HepG2 (cell line): ENCODE results near the gene PCNX4. TPM values are rescaled to one million over a fixed set of nuclear protein-coding genes. Genes with fewer than 3 reads are reported as not detected.

Source experiments
- HDAC2 ChIP-seq: sonication (generic); formaldehyde crosslinking; IDR thresholded peaks from 2 replicates; pipeline ENCODE4 v1.4.0; 2020; ENCODE audit warnings: missing genetic modification reagents
- HMG20A ChIP-seq: IDR thresholded peaks from 2 replicates; pipeline ENCODE4 v1.6.1; 2016; ENCODE audit warnings: borderline replicate concordance
- IRX3 ChIP-seq: sonication (generic); formaldehyde crosslinking; IDR thresholded peaks from 2 replicates; pipeline ENCODE4 v1.8.1; 2023; ENCODE audit warnings: mild to moderate bottlenecking, low read depth, missing genetic modification reagents, borderline replicate concordance
- NFATC3 ChIP-seq: sonication (generic); formaldehyde crosslinking; IDR thresholded peaks from 2 replicates; pipeline ENCODE4 v1.5.1; 2020; ENCODE audit warnings: mild to moderate bottlenecking, missing genetic modification reagents
- NFE2 ChIP-seq: sonication (generic); formaldehyde crosslinking; IDR thresholded peaks from 2 replicates; pipeline ENCODE4 v1.4.0; 2020; ENCODE audit warnings: missing genetic modification reagents
- RARG ChIP-seq: sonication (generic); formaldehyde crosslinking; IDR thresholded peaks from 2 replicates; pipeline ENCODE4 v1.4.0; 2020; ENCODE audit warnings: low read depth, mild to moderate bottlenecking, missing genetic modification reagents
- ZKSCAN1 ChIP-seq: fragments of 150-350 bp; IDR thresholded peaks from 2 replicates; pipeline ENCODE4 v1.6.1; 2014; ENCODE audit warnings: low read length
- ZNF317 ChIP-seq: sonication (generic); formaldehyde crosslinking; IDR thresholded peaks from 2 replicates; pipeline ENCODE4 v1.5.0; 2020; ENCODE audit warnings: mild to moderate bottlenecking, missing genetic modification reagents
- polyA plus RNA-seq, 8 experiments: library from polyadenylated mRNA; depleted of rRNA in 3 of 8; stranded (reverse) in 7 of 8; unstranded in 1 of 8; fragments of >200 nt; fragmentation: Illumina TruSeq in 4 of 8; extraction: Trizol in 4 of 8; gene quantifications; 2 replicates each; pipeline versions ENCODE4 v1.2.1 to v1.2.3, GENCODE V29; 2011 to 2016; ENCODE audit warnings: low read depth in 4 of 8, missing spikeins in 1 of 8, mixed read lengths in 1 of 8; ENCODE audit not compliant: insufficient read depth in 1 of 8
- total RNA-seq, 5 experiments: library from RNA; depleted of rRNA; stranded (reverse); fragments of >200 nt; fragmentation: Illumina TruSeq; extraction: Trizol; gene quantifications; 2 replicates each; pipeline ENCODE4 v1.2.3, GENCODE V29; 2016; ENCODE audit warnings: low read depth in 1 of 5
- TF ChIP-seq, protein P1 (sequence below): sonication (generic); formaldehyde crosslinking; IDR thresholded peaks from 2 replicates; pipeline ENCODE4 v1.4.0; 2020; ENCODE audit warnings: missing genetic modification reagents, borderline replicate concordance
- TF ChIP-seq, protein P2 (sequence below): sonication (generic); formaldehyde crosslinking; IDR thresholded peaks from 2 replicates; pipeline ENCODE4 v1.5.0; 2020; ENCODE audit warnings: missing genetic modification reagents, mild to moderate bottlenecking, borderline replicate concordance
- TF ChIP-seq, protein P3 (sequence below), 2 experiments: sonication (generic) in 1 of 2; formaldehyde crosslinking in 1 of 2; IDR thresholded peaks; 2 replicates each; pipeline versions ENCODE4 v1.6.1 to v1.9.0; 2014 to 2022; ENCODE audit warnings: antibody characterized with exemption in 1 of 2, borderline replicate concordance in 1 of 2, inconsistent platforms in 1 of 2, low read depth in 1 of 2, missing genetic modification reagents in 1 of 2
- TF ChIP-seq, protein P4 (sequence below): sonication (generic); formaldehyde crosslinking; IDR thresholded peaks from 2 replicates; pipeline ENCODE4 v1.8.0; 2022; ENCODE audit warnings: mild to moderate bottlenecking, missing genetic modification reagents, borderline replicate concordance
- TF ChIP-seq, protein P5 (sequence below): sonication (generic); formaldehyde crosslinking; IDR thresholded peaks from 2 replicates; pipeline ENCODE4 v1.4.0; 2020; ENCODE audit warnings: missing genetic modification reagents

Gene PCNX4
- total and polyA plus RNA-seq, 2 of the 13 experiments (the other 11 are each of a cell fraction or from before 2014, with no cell fraction given), result 28.6 to 43.0 TPM

DNA sequence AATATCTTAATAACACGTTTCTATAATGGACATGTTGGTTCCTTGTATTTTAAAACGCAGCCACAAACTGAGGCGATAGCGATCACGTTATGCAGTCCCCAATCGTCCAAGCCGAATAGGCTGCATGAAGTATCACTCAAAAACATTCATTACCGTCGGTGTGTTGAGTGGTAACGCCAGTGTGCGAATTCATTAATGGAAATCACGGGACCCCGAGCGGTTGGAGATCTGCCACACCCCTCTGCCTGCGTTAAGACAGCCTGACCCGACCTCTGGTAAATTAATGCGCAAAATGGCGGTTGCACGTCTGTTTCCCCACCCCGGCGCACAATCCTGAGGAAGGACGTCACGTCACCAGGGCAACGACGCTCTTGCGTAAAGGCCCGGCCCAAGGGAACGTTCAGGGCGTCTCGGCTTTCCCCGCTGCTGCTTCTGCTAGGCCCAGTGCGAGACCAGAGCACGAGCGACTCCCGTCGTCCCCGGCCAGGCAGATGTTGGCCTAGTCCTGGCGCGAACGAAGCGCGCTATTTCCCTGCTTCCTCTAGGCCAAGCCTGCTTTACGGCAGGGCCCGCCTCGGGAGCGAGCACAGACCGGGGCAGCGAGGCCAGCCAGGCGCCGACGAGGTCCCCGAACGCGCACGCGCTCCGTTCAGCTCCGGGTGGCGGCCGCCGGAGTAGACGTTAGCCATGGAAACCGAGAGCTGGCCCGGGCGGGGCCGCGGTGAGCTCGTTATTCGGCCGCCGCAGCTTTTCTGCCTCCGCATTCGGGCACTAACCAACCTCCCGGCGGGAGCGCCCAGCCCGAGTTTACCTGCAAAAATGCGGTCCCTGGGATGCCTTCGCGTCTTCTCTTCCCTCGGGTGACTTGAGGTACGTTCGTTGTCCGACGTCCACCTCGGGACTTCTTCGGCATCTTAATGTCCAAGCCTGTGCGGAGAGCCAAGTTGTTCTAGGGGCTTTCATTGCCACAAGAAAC, at the start of gene PCNX4 (continued):
- TF ChIP-seq, protein P1, sequence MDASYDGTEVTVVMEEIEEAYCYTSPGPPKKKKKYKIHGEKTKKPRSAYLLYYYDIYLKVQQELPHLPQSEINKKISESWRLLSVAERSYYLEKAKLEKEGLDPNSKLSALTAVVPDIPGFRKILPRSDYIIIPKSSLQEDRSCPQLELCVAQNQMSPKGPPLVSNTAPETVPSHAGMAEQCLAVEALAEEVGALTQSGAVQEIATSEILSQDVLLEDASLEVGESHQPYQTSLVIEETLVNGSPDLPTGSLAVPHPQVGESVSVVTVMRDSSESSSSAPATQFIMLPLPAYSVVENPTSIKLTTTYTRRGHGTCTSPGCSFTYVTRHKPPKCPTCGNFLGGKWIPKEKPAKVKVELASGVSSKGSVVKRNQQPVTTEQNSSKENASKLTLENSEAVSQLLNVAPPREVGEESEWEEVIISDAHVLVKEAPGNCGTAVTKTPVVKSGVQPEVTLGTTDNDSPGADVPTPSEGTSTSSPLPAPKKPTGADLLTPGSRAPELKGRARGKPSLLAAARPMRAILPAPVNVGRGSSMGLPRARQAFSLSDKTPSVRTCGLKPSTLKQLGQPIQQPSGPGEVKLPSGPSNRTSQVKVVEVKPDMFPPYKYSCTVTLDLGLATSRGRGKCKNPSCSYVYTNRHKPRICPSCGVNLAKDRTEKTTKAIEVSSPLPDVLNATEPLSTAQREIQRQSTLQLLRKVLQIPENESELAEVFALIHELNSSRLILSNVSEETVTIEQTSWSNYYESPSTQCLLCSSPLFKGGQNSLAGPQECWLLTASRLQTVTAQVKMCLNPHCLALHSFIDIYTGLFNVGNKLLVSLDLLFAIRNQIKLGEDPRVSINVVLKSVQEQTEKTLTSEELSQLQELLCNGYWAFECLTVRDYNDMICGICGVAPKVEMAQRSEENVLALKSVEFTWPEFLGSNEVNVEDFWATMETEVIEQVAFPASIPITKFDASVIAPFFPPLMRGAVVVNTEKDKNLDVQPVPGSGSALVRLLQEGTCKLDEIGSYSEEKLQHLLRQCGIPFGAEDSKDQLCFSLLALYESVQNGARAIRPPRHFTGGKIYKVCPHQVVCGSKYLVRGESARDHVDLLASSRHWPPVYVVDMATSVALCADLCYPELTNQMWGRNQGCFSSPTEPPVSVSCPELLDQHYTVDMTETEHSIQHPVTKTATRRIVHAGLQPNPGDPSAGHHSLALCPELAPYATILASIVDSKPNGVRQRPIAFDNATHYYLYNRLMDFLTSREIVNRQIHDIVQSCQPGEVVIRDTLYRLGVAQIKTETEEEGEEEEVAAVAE (CRISPR knock-in tag), result peak; percentile 80; the same call in 1 of the 2 replicates
- TF ChIP-seq, protein P2, sequence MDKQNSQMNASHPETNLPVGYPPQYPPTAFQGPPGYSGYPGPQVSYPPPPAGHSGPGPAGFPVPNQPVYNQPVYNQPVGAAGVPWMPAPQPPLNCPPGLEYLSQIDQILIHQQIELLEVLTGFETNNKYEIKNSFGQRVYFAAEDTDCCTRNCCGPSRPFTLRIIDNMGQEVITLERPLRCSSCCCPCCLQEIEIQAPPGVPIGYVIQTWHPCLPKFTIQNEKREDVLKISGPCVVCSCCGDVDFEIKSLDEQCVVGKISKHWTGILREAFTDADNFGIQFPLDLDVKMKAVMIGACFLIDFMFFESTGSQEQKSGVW (CRISPR knock-in tag), result no peak
- TF ChIP-seq, protein P3, sequence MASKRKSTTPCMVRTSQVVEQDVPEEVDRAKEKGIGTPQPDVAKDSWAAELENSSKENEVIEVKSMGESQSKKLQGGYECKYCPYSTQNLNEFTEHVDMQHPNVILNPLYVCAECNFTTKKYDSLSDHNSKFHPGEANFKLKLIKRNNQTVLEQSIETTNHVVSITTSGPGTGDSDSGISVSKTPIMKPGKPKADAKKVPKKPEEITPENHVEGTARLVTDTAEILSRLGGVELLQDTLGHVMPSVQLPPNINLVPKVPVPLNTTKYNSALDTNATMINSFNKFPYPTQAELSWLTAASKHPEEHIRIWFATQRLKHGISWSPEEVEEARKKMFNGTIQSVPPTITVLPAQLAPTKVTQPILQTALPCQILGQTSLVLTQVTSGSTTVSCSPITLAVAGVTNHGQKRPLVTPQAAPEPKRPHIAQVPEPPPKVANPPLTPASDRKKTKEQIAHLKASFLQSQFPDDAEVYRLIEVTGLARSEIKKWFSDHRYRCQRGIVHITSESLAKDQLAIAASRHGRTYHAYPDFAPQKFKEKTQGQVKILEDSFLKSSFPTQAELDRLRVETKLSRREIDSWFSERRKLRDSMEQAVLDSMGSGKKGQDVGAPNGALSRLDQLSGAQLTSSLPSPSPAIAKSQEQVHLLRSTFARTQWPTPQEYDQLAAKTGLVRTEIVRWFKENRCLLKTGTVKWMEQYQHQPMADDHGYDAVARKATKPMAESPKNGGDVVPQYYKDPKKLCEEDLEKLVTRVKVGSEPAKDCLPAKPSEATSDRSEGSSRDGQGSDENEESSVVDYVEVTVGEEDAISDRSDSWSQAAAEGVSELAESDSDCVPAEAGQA (IDR thresholded peaks at IDR 0.05; ENCODE audit: low read depth), result peak; percentile 98
- TF ChIP-seq, protein P3 (CRISPR knock-in tag; IDR thresholded peaks at IDR 0.05; ENCODE audit: borderline replicate concordance), result 0 out of 2 replicates have a peak, but pooled peaks have one; percentile 35
- peak; percentile 85; the same call in 1 of the 2 replicates for TF ChIP-seq ZNF317 (CRISPR knock-in tag)
- TF ChIP-seq, protein P4, sequence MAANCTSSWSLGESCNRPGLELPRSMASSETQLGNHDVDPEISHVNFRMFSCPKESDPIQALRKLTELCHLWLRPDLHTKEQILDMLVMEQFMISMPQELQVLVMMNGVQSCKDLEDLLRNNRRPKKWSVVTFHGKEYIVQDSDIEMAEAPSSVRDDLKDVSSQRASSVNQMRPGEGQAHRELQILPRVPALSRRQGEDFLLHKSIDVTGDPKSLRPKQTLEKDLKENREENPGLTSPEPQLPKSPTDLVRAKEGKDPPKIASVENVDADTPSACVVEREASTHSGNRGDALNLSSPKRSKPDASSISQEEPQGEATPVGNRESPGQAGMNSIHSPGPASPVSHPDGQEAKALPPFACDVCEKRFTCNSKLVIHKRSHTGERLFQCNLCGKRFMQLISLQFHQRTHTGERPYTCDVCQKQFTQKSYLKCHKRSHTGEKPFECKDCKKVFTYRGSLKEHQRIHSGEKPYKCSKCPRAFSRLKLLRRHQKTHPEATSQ (CRISPR knock-in tag), result 0 out of 2 replicates have a peak, but pooled peaks have one; percentile 20
- TF ChIP-seq ZKSCAN1, result no peak
- no peak for TF ChIP-seq HMG20A
- peak; percentile 50; the same call in 1 of the 2 replicates for TF ChIP-seq IRX3 (CRISPR knock-in tag)
- TF ChIP-seq, protein P5, sequence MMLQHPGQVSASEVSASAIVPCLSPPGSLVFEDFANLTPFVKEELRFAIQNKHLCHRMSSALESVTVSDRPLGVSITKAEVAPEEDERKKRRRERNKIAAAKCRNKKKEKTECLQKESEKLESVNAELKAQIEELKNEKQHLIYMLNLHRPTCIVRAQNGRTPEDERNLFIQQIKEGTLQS (CRISPR knock-in tag), result peak; percentile 70
- TF ChIP-seq NFATC3, result peak; percentile 95
- TF ChIP-seq NFE2 (CRISPR knock-in tag), result 0 out of 2 replicates have a peak, but pooled peaks have one; percentile 31
- TF ChIP-seq HDAC2 (CRISPR knock-in tag), result peak; percentile 60
- TF ChIP-seq RARG (CRISPR knock-in tag), result peak; percentile 96; the same call in 1 of the 2 replicates
